Measurements from ENCODE around the gene OR4F6.
"Not testable (repeated sequence)": the region's sequence is repeated elsewhere in the genome, so short reads cannot be mapped to it uniquely, and the experiment has no call there.

The OR4F6 gene, protein sequence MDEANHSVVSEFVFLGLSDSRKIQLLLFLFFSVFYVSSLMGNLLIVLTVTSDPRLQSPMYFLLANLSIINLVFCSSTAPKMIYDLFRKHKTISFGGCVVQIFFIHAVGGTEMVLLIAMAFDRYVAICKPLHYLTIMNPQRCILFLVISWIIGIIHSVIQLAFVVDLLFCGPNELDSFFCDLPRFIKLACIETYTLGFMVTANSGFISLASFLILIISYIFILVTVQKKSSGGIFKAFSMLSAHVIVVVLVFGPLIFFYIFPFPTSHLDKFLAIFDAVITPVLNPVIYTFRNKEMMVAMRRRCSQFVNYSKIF

DNA sequence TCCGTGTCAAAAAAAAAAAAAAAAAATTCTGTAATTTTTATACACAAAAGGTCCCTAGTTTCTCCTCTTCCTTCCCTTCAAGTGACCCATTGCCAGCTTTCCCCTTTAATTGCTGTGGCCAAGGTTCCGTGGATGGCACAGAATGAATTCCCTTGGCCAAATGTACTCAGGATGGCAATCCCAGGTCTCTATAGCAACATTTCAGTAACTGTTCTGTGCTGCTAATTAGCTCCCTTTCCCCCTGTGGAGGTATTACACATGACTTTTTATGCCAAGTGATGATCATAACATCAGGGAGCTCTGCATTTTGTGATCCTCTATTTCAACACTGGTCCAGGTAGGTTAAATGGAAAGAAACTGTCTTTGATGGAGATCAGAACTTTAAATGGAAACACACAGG is at the start of gene OR4F6:
OR4F6 (plus strand) TSS at position 301 of the 400 bp plus-strand sequence. CDS start 2,211 bp downstream, outside the sequence.
- DNase-seq (ENCODE audit: low read depth in 3 of 3) = no peak

DNA sequence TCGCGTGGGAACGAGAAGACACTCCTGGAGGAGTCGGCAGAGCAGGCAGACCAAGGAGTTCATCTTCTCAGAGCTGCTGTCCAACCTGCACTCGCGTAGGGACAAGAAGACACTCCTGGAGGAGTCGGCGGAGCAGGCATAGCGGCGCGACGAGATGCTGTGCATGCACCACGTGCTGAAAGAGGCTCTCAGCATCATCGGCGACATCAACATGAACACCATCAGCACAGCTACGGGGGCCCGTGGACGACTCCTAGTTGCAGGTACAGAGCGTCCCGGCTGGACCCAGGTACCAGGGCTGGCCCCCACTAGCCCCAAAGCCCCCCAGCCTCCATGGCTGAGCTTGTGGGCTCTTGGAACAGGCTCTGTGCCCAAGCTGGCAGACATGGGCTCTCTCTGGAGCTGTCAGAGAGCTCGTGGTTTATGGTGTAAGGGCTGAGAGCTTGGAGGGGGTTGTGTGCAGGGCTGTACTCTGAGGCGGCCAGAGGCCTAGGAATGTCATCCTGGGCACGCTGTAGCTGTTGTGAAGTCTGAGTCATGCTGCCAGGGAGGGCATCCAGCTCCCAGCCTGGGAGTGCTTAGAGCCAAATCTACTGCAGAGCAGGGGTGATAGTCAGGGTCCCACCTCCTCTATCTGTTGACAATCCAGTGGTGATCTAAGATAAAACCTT is 38.5 kb upstream of the OR4F6 start:
- not testable (repeated sequence) for DNase-seq (ENCODE audit: low read depth in 3 of 3)

DNA sequence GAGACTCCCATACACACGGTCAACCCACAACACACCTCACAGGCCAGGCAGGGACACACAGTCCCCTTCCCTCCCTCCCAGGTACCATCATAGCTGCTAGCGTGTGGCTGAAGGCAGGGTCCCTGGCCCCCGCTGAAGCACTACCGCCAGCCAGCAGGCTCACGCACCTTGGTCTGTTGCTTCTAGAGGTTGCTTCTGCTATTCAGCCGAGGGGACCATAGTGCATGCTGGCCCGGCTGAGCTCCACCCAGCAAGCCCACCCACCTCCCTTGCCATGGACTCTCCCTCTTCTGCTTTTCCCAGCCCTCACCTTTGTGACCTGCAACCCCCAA is 38.0 kb upstream of the OR4F6 start:
- DNase-seq (ENCODE audit: low read depth in 3 of 3) = not testable (repeated sequence)

DNA sequence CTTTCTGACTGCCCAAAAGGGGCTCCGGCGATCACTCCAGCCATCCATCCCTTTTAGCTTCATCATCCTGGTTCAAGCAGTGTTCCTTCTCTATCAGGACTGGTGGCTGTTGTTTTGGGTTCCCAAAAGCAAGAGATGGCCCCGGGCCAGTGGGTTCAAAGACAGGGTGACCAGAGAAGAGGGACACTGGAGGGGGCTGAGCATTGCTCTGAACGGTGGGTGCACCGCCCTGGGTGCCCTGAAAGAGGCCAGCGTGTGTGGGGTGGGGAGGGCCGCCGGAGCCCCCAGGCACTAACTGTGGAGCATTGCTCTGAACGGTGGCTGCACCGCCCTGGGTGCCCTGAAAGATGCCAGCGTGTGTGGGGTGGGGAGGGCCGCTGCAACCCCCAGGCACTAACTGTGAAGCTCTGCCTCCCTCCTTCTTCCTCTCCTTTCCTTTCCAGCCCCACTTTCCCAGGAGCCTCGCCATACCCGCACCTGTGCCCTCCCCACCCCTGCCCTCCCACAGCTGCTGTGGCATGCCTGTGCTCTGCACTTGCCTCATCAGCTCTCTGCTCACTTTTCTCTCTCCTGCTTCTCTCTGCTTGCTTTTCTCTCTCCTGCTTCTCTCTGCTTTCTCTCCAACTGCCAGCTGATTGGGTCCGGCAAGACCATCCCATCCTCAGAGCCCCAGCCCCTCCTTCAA is 37.4 kb upstream of the OR4F6 start:
- DNase-seq (ENCODE audit: low read depth in 3 of 3) = no peak

DNA sequence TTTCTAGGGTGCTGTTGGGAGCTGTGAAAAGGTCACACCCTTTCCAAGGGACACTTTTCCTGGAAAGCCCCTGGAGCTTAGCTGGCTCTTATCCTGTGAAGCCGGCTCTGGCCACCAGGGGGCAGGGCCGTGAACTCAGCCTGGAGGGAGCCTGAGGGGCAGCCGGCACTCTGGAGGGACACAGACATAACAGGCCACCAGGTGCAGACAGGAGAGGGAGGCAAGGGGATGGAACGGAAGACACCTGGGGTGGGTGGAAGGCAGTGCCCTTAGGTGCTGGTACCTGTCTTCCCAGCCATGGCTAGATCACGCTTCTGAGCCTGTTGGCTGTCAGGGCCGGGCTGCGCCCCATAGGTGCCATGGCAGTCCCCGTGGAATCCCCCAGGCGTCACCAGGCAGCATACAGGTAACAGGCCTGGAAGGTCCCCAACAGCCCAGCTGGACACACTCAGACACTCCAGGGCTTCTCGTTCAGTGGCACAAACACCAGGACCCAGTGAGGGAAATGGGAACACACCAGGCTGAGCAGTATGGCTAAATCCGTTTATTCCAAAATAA is 36.1 kb upstream of the OR4F6 start:
- DNase-seq (ENCODE audit: low read depth in 3 of 3) = not testable (repeated sequence)

DNA sequence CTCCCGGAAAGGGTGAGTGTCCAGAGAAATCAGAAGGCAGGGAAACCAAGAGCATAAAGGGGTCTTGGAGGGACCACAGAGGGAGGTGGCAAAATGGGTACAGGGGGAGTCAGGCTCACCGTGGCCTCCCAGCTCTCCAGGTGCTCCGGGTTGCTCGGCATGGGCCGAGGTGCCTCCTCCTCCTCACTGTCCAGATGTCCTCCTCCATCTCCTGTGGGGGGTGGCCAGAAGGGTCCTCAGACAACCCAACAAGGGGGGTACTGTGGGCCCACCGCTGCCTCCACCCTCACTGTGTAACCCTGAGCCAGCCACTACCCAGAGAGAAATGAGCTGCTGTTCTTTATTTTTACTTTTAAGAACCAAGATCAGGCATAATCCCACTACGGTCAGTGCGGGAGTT is 30.4 kb upstream of the OR4F6 start:
- no peak for DNase-seq (ENCODE audit: low read depth in 3 of 3)

DNA sequence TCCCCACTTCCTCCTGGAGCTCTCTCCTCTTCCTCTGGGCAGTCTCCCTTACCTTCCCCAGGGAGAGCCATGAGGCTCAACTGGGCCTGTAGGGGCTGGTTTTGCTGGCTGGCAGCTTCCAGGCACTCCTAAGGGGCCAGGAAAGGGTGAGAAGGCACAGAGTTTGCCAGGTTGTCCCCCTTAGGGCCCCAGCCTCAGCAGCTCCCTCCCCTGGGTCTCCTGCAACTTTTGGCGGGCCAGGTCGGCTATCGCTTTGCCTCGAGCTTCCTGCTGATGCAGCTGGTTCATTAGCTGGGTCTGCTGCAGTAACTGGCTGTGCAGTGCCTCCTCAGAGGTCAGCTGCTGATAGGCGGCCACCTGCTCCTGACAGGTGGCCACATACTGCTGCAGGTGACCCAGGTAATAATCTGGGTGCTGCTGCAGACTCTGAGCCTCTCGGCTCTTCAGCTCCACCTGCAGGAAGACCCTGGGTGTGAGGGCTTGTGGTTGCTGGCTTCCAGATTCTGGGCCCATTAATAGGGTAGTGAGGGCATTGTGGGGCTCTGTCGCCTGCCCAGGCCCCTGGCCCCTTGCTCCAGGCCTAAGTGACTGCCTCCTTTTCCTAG is 29.7 kb upstream of the OR4F6 start:
- no peak for DNase-seq (ENCODE audit: low read depth in 3 of 3)

DNA sequence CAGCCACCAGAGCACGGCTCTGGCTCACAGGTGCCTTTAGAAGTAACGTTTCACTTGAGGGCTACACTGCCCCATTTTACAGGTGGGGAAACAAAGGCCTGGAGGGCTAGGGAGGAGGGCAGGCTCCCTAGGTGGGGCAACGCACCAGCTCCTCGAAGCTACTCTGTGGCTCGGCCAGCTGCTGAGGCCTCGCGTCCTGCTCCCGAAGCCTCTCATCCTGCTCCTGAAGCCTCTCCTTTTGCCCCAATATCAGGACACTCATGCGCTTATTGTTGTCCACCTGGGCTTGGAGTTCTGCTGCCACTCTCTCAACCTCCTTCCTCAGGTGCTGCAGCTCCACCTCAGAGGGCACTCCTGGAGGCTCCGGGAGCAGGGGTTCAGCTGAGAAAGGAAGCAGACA is 28.2 kb upstream of the OR4F6 start:
- DNase-seq (ENCODE audit: low read depth in 3 of 3) = no peak

DNA sequence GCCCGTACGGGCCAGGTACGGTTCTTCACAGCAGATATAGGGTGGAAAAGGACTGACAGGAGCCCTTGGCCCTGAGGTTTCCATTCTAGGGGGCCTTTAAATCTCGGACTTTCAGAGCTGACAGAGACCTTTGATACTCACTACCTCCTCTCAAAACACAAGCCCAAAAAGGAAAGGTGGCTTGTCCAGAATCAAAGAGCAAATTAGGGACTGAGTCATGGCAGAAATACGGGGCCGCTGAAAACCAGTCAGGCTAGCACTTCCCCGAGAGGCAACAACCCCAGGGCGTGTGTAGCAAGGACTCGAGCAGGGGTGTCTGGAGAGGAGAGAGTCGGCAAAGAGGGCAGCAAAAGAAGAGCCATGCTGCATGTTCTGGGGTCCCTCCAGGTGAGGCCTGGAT is 24.7 kb upstream of the OR4F6 start:
- not testable (repeated sequence) for DNase-seq (ENCODE audit: low read depth in 3 of 3)

DNA sequence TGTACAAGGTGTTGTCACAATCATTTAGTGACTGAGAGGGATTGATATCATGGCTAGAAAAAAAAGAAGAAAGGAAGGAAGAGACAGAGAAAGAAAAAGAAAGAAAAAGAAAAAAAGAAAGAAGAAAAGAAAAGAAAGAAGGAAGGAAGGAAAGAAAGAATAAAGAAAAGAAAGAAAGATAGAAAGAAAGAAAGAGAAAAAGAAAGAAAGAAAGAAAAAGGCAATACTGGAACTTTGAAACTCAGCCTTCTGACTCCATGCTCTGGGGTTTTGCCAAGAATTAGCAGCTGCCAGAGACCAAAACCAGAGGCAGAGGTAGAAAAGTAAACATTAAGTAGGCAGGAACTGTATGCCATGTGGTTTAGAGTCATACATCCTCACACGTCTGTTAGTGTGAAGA is 23.1 kb upstream of the OR4F6 start:
- not testable (repeated sequence) for DNase-seq (ENCODE audit: low read depth in 3 of 3)

DNA sequence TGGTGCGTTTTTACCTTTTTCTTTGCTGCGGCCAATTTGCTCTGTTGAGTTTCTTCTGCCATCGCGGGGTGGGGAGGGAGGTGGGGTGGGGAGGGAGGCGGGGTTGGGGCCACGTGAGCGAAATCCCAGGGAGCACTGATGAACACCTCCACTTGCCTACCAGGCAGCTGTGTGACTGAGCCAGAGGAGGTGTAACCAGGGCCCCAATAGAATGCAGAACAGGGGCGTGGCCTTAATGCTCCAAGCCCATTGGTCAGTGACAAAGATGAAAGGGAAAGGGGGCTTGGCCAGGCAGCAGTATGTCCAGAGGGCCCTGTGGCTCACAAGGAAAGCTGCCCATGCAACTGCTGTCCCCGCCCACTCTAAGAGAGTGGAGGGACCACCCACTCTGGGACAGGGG is 21.4 kb upstream of the OR4F6 start:
- DNase-seq (ENCODE audit: low read depth in 3 of 3) = no peak

DNA sequence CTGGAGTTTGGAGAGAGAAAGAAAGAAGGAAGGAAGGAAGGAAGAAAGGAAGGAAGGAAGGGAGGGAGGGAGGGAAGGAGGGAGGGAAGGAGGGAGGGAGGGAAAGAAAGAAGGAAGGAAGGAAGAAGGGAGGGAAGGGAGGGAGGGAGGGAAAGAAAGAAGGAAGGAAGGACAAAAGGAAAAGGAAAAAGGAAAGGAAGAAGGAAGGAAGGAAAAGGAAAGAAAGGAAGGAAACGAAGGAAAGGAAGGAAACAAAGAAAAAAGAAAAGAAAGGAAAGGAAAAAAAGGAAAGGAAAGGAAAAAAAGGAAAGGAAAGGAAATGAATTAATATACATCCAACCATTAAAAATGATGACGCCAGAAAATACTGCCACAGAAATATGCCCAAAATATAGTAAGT is 18.7 kb upstream of the OR4F6 start:
- no peak for DNase-seq (ENCODE audit: low read depth in 3 of 3)

DNA sequence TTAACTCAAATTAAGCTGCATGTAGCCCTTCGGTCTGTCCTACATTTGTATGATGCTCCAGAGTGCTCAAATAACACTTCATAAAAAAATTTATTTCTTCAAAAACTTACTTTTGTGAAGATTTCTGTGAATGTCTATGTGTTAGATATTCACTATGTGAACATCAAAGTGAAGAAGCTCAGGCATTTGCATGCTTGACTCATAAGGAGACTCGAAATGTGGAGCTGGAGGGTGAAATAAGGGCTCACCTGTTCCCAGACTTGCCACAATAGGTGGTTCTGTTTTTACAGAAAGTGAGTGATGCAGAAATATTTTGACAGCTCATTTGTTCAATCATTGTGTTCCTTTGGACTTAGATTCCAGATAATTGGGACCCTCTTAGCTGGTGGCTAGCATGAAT is 16.9 kb upstream of the OR4F6 start:
- not testable (repeated sequence) for DNase-seq (ENCODE audit: low read depth in 3 of 3)

DNA sequence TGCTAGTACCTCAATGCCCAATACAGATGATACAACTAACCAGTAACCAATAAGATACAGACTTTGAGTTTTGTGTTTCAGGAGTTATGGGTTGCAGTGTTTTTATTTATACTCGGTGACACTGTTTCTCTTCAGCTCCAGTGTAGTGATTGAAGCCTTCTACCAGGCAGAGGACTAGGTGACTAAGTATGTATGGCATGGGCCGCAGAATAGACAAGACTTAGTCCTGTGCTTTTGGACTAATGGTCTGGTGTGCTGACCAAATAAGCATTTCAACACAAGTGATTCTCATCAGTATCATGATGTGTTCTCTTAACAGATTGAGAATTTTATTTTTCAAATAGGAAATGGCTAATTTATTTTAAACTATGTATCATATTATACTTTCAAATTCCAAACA is 15.3 kb upstream of the OR4F6 start:
- DNase-seq (ENCODE audit: low read depth in 3 of 3) = not testable (repeated sequence)

DNA sequence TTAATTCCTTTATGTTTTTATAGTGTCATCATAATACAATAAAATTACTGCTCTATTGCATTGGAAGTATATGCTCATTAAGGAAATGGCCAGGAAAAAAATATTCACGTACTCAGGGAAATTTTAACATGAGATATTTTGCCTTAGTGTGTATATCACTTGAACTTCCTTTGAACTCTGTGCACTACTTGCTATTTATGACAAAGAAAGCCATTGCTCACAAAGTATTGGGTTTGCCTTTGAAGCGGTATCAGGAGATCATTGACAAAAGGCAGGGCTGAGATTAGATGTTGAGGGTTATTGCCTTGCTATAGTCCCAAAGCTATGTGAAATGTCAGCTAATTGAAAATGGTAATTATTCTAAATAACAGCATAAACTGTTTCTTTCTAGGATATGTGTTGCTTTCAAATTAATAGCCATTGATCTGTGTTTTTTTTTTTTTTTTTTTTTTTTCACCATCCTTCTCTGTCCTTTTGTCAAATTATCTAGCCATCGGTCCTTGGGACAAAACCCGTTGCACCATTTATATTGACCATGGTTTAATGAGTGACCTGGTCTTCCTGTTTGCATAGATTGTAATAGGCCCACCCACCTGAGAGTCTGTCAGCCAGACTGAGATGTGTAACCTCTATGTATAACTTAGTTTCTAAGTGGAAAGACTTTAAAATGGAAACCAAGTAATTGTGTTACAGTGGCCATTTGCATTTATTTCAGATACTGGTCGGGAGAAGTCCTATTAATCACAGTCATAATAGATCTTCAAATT is 14.6 kb upstream of the OR4F6 start:
- not testable (repeated sequence) for DNase-seq (ENCODE audit: low read depth in 3 of 3)

DNA sequence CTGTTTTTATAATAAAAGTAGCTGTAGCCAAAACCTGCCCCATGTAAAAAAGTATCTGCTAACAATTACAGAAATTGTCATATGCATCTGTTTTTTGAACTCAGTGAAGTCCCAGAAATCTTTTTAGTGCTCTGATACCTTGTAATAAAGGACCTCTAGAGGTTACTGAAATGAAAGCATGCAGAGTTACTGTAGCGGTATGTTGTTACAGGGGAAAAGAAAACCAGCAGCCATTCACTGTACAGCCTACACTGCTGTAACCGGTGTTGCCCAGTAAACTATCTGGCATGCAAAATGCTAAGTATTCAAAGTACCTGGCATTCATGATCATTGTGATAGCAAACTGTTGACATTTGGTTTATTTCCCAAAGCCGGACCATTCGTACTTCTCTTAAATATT is 12.6 kb upstream of the OR4F6 start:
- DNase-seq (ENCODE audit: low read depth in 3 of 3) = not testable (repeated sequence)

DNA sequence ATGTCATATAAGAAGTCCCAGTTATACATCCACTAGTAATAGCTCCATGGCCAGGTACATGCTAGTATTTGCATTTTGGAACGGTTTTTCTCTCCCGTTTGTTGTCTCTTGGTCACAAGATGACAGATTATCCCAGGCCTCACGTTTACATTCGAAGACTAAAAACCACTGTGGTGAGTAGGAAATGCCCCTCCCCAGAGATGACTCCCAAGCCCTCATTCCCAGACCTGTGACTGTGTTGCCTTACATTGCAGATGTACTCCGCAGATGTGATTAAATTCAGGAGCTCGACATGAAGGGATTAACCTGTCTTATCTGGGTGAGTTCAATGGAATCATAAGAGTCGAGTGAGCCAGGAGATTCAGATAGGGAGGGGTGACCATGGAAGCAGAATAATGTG is 9.3 kb upstream of the OR4F6 start:
- DNase-seq (ENCODE audit: low read depth in 3 of 3) = not testable (repeated sequence)

DNA sequence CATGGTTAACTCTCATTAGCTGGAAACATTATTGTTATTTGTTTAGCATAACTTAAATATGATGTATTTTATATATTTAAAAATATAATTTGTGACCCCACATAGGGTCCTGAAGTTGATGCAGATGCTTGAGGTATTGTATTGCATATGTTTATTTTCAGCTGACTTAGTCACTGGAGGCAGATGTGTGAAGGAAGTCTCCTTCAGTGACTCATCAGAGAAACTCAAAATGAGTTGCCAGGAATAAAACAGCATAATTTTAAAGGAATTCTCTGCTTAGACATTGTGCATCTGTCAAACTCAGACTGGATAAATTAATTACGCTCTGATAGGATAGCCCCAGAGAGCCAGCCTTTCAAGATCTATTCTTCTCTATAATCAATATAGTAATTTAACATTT is 7.9 kb upstream of the OR4F6 start:
- no peak for DNase-seq (ENCODE audit: low read depth in 3 of 3)

DNA sequence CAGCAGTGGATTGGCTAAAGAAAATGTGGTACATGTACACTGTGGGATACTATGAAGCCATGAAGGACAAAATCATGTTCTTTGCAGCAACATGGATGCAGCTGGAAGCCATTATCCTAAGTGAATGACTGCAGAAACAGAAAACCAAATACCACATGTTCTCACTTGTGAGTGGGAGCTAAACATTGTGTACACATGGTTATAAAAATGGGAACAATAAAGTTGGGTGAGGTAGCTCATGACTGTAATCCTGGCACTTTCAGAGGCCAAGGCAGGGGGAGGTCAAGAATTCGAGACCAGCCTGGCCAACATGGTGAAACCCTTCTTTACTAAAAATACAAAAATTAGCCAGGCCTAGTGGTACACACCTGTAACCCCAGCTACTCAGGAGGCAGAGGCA is 3.6 kb upstream of the OR4F6 start:
- DNase-seq (ENCODE audit: low read depth in 3 of 3) = no peak

DNA sequence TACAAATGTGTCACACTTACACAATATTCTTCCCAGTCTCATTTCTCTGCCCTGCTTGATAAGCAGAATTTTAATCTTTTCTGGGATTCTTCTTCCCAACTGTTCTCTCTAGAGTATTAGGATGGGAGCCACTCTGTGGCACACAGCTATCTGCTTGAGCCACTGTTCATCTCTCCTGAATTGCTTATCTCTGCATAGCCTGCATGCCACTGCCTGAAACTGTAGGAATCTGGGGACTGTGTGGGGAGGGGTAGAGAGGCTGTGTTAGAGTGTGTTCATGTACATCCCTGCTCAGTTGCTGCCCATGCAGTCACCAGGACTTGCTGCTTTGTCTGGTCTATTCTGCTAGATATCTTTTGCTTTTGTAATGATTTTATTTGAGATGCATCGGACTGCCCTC is 2.3 kb upstream of the OR4F6 start:
- DNase-seq (ENCODE audit: low read depth in 3 of 3) = no peak

DNA sequence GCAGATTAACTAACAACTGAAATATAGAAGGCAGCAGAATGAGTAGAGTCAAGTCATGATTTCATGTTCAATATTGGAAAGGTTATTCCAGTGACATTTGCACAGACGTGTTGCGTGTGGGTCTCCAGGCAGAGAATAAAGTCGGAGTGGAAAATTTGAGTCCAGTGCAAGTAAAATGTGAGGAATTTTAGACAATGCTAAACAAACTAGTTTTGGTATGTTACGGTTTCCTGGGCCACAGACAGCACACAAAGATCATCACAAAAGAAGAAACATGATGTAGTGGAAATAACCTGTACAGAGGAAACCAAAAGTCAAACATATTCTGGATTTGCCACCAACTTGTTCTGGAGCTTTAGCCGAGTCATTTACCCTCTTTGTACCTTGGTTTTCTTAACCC is 367 bp downstream of the OR4F6 start:
- DNase-seq (ENCODE audit: low read depth in 3 of 3) = no peak

DNA sequence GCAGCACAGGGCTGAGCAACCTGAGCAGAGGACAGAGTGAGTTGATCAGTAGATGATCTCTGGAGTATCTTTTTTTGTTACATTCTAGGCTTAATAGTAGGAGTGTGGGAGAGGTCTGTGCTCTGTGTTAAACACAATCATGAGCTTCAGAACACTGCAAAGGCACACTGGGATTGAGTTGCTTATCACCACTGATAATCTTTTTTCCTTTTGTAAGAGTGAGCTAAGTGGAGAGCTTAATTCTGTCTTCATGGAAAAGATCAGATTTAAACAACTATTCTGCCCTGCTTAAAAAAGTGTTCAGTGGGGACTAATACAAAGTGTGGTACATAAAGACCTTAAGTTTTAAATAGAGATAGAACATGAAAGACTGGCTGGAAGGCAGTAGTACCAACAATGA is 1.1 kb downstream of the OR4F6 start:
- DNase-seq (ENCODE audit: low read depth in 3 of 3) = no peak
